Measurements from ENCODE around the gene MUC2.

- TF ChIP-seq POLR2A (IDR thresholded peaks at IDR 0.05) (no peak), CTCF (IDR thresholded peaks at IDR 0.05) (no peak)
Observed at GRCh38 chr11:1053121-1053901, 21.4 kb upstream of the MUC2 start.

All from sigmoid colon (tissue), 3 donors.